Testis (tissue), 2 donors: ENCODE data around the gene HIGD2A.

Experiments
- CTCF ChIP-seq, 3 experiments: fragments of 450-650 bp in 2 of 3; fragments of 200-600 bp in 1 of 3; sonication (generic) in 1 of 3; IDR thresholded peaks; one replicate each; pipeline ENCODE4 v1.5.1; 2016 to 2019; ENCODE audit warnings: antibody characterized with exemption in 3 of 3, mild to moderate bottlenecking in 2 of 3, moderate library complexity in 1 of 3
- POLR2A ChIP-seq: fragments of 450-650 bp; IDR thresholded peaks from one replicate; pipeline ENCODE4 v1.6.1; 2017; ENCODE audit warnings: antibody characterized with exemption, mild to moderate bottlenecking, moderate library complexity

- TF ChIP-seq CTCF (IDR thresholded peaks at IDR 0.05) (no peak), POLR2A (no peak)
These were observed 18.0 kb downstream of the HIGD2A start for GRCh38 chr5:176406436-176407052.
